IMR-90 (cell line): Measurements from ENCODE around the gene YPEL3. TPM values are rescaled to one million over a fixed set of nuclear protein-coding genes. Genes with fewer than 3 reads are reported as not detected.

Source experiments
- ATAC-seq: fragments of 200-7000 bp; cut with Tn5 transposase; 2 replicates; pipeline ENCODE4 v1.9.1; 2020; ENCODE audit warnings: low read depth, mild to moderate bottlenecking, moderate library complexity
- BruUV-seq: library from RNA; stranded (reverse); fragments of 400-500 nt; replicated peaks from 2 replicates; lab custom pipeline; 2021; lab: Mats Ljungman, UMichigan
- CTCF ChIA-PET: fragments of 300-600 bp; formaldehyde crosslinking; extraction: SDS; loops from one replicate; lab custom pipeline; 2021; ENCODE audit warnings: antibody characterized with exemption; lab: Yijun Ruan, JAX
- POLR2A ChIA-PET: fragments of 300-600 bp; sonication (Branson Sonifier 250); formaldehyde crosslinking; loops from one replicate; lab custom pipeline; 2022; ENCODE audit warnings: antibody characterized with exemption; ENCODE audit not compliant: unreplicated experiment; lab: Charles Lee
- DNase-seq: peaks from one replicate; pipeline ENCODE4 v3.0.0; 2013
- H2AFZ ChIP-seq: replicated peaks from 2 replicates; pipeline ENCODE3; 2013; ENCODE audit warnings: low read length, mild to moderate bottlenecking; ENCODE audit not compliant: poor library complexity
- H2AK5ac ChIP-seq: 2 replicates; pipeline ENCODE4 v1.6.1; 2013; ENCODE audit warnings: low read depth, low read length, inconsistent platforms
- H2AK9ac ChIP-seq: replicated peaks from 2 replicates; pipeline ENCODE3; 2013; ENCODE audit warnings: mild to moderate bottlenecking, low read depth, low read length, moderate library complexity; ENCODE audit not compliant: poor library complexity
- H2BK120ac ChIP-seq: 2 replicates; pipeline ENCODE4 v1.6.1; 2013; ENCODE audit warnings: low read depth, low read length, inconsistent platforms
- H2BK15ac ChIP-seq: 3 replicates; pipeline ENCODE4 v1.6.1; 2013; ENCODE audit warnings: low read depth, low read length, inconsistent platforms
- H2BK20ac ChIP-seq: 2 replicates; pipeline ENCODE4 v1.6.1; 2013; ENCODE audit warnings: low read depth, mild to moderate bottlenecking, inconsistent platforms, low read length, moderate library complexity
- H2BK5ac ChIP-seq: 2 replicates; pipeline ENCODE4 v1.6.1; 2013; ENCODE audit warnings: mild to moderate bottlenecking, low read depth, low read length, inconsistent platforms; ENCODE audit not compliant: poor library complexity, severe bottlenecking
- H3K14ac ChIP-seq: replicated peaks from 2 replicates; pipeline ENCODE4 v1.6.1; 2013; ENCODE audit warnings: low read depth, low read length, inconsistent platforms
- H3K18ac ChIP-seq: 2 replicates; pipeline ENCODE4 v1.6.1; 2013; ENCODE audit warnings: low read depth, low read length, control low read depth
- H3K23ac ChIP-seq: 2 replicates; pipeline ENCODE4 v1.6.1; 2013; ENCODE audit warnings: low read depth, low read length, inconsistent platforms
- H3K27ac ChIP-seq: 2 replicates; pipeline ENCODE4 v1.5.1; 2013; ENCODE audit warnings: mild to moderate bottlenecking, control low read depth, low read length; ENCODE audit not compliant: insufficient read depth
- H3K27me3 ChIP-seq: 2 replicates; pipeline ENCODE4 v1.6.1; 2013; ENCODE audit warnings: low read length; ENCODE audit not compliant: control insufficient read depth, insufficient read depth
- H3K36me3 ChIP-seq: 2 replicates; pipeline ENCODE4 v1.6.1; 2013; ENCODE audit warnings: low read length, mixed read lengths; ENCODE audit not compliant: control insufficient read depth, insufficient read depth
- H3K4ac ChIP-seq: 2 replicates; pipeline ENCODE4 v1.6.1; 2013; ENCODE audit warnings: low read depth, low read length, inconsistent platforms
- H3K4me1 ChIP-seq: 2 replicates; pipeline ENCODE4 v1.6.1; 2013; ENCODE audit warnings: low read length, mixed read lengths; ENCODE audit not compliant: control insufficient read depth, insufficient read depth
- H3K4me2 ChIP-seq: 2 replicates; pipeline ENCODE4 v1.6.1; 2013; ENCODE audit warnings: low read depth, mild to moderate bottlenecking, control low read depth, low read length, moderate library complexity
- H3K4me3 ChIP-seq: 2 replicates; pipeline ENCODE4 v1.5.1; 2013; ENCODE audit warnings: low read depth, mild to moderate bottlenecking, control low read depth, low read length, moderate library complexity; ENCODE audit not compliant: insufficient read depth
- H3K56ac ChIP-seq: 2 replicates; pipeline ENCODE4 v1.6.1; 2013; ENCODE audit warnings: low read length, inconsistent platforms; ENCODE audit not compliant: insufficient read depth; ENCODE audit errors: extremely low read depth
- H3K79me1 ChIP-seq, 2 experiments: 2 replicates each; pipeline ENCODE4 v1.6.1; 2013; ENCODE audit warnings: low read length in 2 of 2, inconsistent platforms in 1 of 2, low read depth in 1 of 2
- H3K9ac ChIP-seq: 2 replicates; pipeline ENCODE4 v1.6.1; 2013; ENCODE audit warnings: low read depth, low read length, control low read depth
- H3K9me1 ChIP-seq: 2 replicates; pipeline ENCODE4 v1.6.1; 2013; ENCODE audit warnings: low read length, inconsistent platforms; ENCODE audit not compliant: insufficient read depth
- H3K9me3 ChIP-seq: 2 replicates; pipeline ENCODE4 v1.6.1; 2013; ENCODE audit warnings: low read length; ENCODE audit not compliant: control insufficient read depth, insufficient read depth
- H4K20me1 ChIP-seq: 2 replicates; pipeline ENCODE4 v1.6.1; 2013; ENCODE audit warnings: low read length, inconsistent platforms; ENCODE audit not compliant: insufficient read depth
- H4K5ac ChIP-seq: 2 replicates; pipeline ENCODE4 v1.6.1; 2013; ENCODE audit warnings: mild to moderate bottlenecking, low read depth, low read length, control low read depth
- H4K8ac ChIP-seq, 2 experiments: 2 replicates each; pipeline ENCODE4 v1.6.1; 2013; ENCODE audit warnings: low read depth in 2 of 2, low read length in 2 of 2, control low read depth in 1 of 2, inconsistent platforms in 1 of 2
- H4K91ac ChIP-seq: 2 replicates; pipeline ENCODE4 v1.6.1; 2013; ENCODE audit warnings: low read depth, low read length, inconsistent platforms; ENCODE audit not compliant: insufficient read depth
- CEBPB ChIP-seq: IDR thresholded peaks from 2 replicates; pipeline ENCODE4 v1.6.1; 2012; ENCODE audit warnings: low read depth, low read length, improper control_type of control experiment
- CHD1 ChIP-seq: IDR thresholded peaks from 2 replicates; pipeline ENCODE4 v1.6.1; 2012; ENCODE audit warnings: low read depth, low read length, improper control_type of control experiment
- CTCF ChIP-seq: conservative IDR thresholded peaks from 2 replicates; pipeline ENCODE4 v1.5.1; 2012; ENCODE audit warnings: mild to moderate bottlenecking, low read depth, low read length, improper control_type of control experiment
- ELK1 ChIP-seq: fragments of 150-350 bp; IDR thresholded peaks from 2 replicates; pipeline ENCODE4 v1.6.1; 2016; ENCODE audit warnings: low read depth, mild to moderate bottlenecking, low read length, moderate library complexity, borderline replicate concordance
- MAFK ChIP-seq: IDR thresholded peaks from 2 replicates; pipeline ENCODE4 v1.6.1; 2012; ENCODE audit warnings: low read depth, low read length, improper control_type of control experiment
- MXI1 ChIP-seq: IDR thresholded peaks from 2 replicates; pipeline ENCODE4 v1.6.1; 2012; ENCODE audit warnings: low read depth, mild to moderate bottlenecking, low read length, moderate library complexity, borderline replicate concordance
- NFE2L2 ChIP-seq: fragments of 150-350 bp; IDR thresholded peaks from 2 replicates; pipeline ENCODE4 v1.6.1; 2016; ENCODE audit warnings: low read depth, mild to moderate bottlenecking, low read length
- POLR2A ChIP-seq: IDR thresholded peaks from 2 replicates; pipeline ENCODE4 v1.6.1; 2012; ENCODE audit warnings: mild to moderate bottlenecking, low read depth, low read length
- RAD21 ChIP-seq: IDR thresholded peaks from 2 replicates; pipeline ENCODE4 v1.6.1; 2012; ENCODE audit warnings: low read length, improper control_type of control experiment
- RCOR1 ChIP-seq: IDR thresholded peaks from 2 replicates; pipeline ENCODE4 v1.6.1; 2012; ENCODE audit warnings: mild to moderate bottlenecking, low read length, improper control_type of control experiment; ENCODE audit not compliant: insufficient replicate concordance
- RFX5 ChIP-seq: IDR thresholded peaks from 2 replicates; pipeline ENCODE4 v1.8.0; 2012; ENCODE audit warnings: low read depth, mild to moderate bottlenecking, low read length, moderate library complexity
- SMC3 ChIP-seq: fragments of 150-350 bp; IDR thresholded peaks from 2 replicates; pipeline ENCODE4 v1.6.1; 2016; ENCODE audit warnings: low read depth, mild to moderate bottlenecking, antibody characterized with exemption, low read length, moderate library complexity
- USF2 ChIP-seq: fragments of 150-350 bp; IDR thresholded peaks from 2 replicates; pipeline ENCODE4 v1.6.1; 2017; ENCODE audit warnings: mild to moderate bottlenecking, antibody characterized with exemption, low read length, low read depth
- WGBS, 2 experiments: methylation state at CpG; one replicate each; pipeline versions ENCODE4 v1.1.5 to v1.1.7; 2013; ENCODE audit warnings: missing lambda C conversion rate in 2 of 2; ENCODE audit not compliant: insufficient read length in 1 of 2; ENCODE audit errors: extremely low coverage in 2 of 2; 5-methylcytosine and 5-hydroxymethylcytosine counted together
- dilution Hi-C: fragments of 300-500 bp; cut with HindIII; formaldehyde crosslinking; loops from one replicate; pipeline ENCODE4 v1.14.3; 2018; ENCODE audit warnings: low sequenced_read_pairs; ENCODE audit not compliant: unreplicated experiment
- in situ Hi-C: fragments of 300-500 bp; cut with MboI; formaldehyde crosslinking; loops from 3 replicates; pipeline ENCODE4 v1.14.3; 2019; ENCODE audit warnings: low sequenced_read_pairs, inconsistent platforms, mixed read lengths
- intact Hi-C: fragments of 100-400 bp; cut with micrococcal nuclease; formaldehyde crosslinking; loops from 2 replicates; pipeline ENCODE4 v1.10.0; 2022
- polyA plus RNA-seq, 3 experiments: library from polyadenylated mRNA; depleted of rRNA; stranded (reverse); fragments of >200 nt; gene quantifications; 2 replicates each; pipeline ENCODE4 v1.2.3, GENCODE V29; 2012; ENCODE audit warnings: low replicate concordance in 1 of 3
- total RNA-seq: library from RNA; depleted of rRNA; stranded (reverse); fragments of >200 nt; gene quantifications from 2 replicates; pipeline ENCODE4 v1.2.3, GENCODE V29; 2012

The YPEL3 gene
- total and polyA plus RNA-seq, 2 of the 4 experiments (the other 2 are of a cell fraction) = 1.1 to 25.6 TPM

- TF ChIP-seq SMC3 = no peak
Observed at GRCh38 chr16:30060836-30061554, 35.0 kb downstream of the YPEL3 start (continued).

- dilution Hi-C loops (no loop called here), in situ Hi-C loops (no loop called here), intact Hi-C loops (no loop called here)
- CTCF ChIA-PET = no interaction called here
- ATAC-seq (no peak), DNase-seq (no peak)
- Histone ChIP-seq H4K91ac (no peak overlapping the region), H3K9ac (no peak overlapping the region), H3K9me1 (peaks cover 9% of the 10 kb centered on the region), H3K23ac (no peak overlapping the region), H3K27ac (peak overlapping the region; percentile 36; the same call in 1 of the 2 replicates), H4K8ac (no peak overlapping the region), H4K20me1 (no peaks in the 10 kb centered on the region; the same call in 1 of the 2 replicates), H3K27me3 (no peaks in the 10 kb centered on the region), H3K4me3 (no peak overlapping the region), H2BK5ac (no peak overlapping the region), H3K56ac (no peak overlapping the region), H2BK15ac (no peak overlapping the region), H2AFZ (no peak overlapping the region), H2BK20ac (no peak overlapping the region), H2AK9ac (no peak overlapping the region), H3K14ac (no peak overlapping the region), H2AK5ac (no peak overlapping the region), H4K5ac (no peak overlapping the region), H3K4me2 (no peak overlapping the region; the same call in 1 of the 2 replicates), H3K79me1 (peaks cover 19 to 24% of the 10 kb centered on the region in 2 experiments; a peak in 3 of 4 replicates), H2BK120ac (no peak overlapping the region), H3K9me3 (no peaks in the 10 kb centered on the region), H3K36me3 (peaks cover 2% of the 10 kb centered on the region; the same call in 1 of the 2 replicates), H3K4me1 (peaks cover 18% of the 10 kb centered on the region), H3K18ac (no peak overlapping the region), H3K4ac (no peak overlapping the region)
- no TSS peak for BruUV-seq
- no CpG with 5 or more reads among the region's 4 CpGs for WGBS, 2 experiments
- POLR2A ChIA-PET = no interaction called here
- TF ChIP-seq MXI1 (no peak), RAD21 (no peak), NFE2L2 (no peak), USF2 (no peak), RFX5 (no peak), POLR2A (no peak), CEBPB (no peak), RCOR1 (no peak), MAFK (no peak), ELK1 (no peak), CTCF (no peak), CHD1 (no peak), SMC3 (no peak)
Observed at GRCh38 chr16:30060346-30060745, 35.7 kb downstream of the YPEL3 start.
